Keratinocyte (primary cell): ENCODE results near the gene TAF10. TPM values are rescaled to one million over a fixed set of nuclear protein-coding genes. Genes with fewer than 3 reads are reported as not detected.

Experiments used
- DNase-seq: peaks from one replicate; pipeline ENCODE4 v3.0.0-alpha.2; 2011; ENCODE audit warnings: low read depth, missing footprints, low spot score
- FAIRE-seq: peaks from 2 replicates; lab custom pipeline; 2011; peaks lifted over from hg19 to GRCh38; lab: Jason Lieb, UNC
- H2AFZ ChIP-seq: 2 replicates; pipeline ENCODE4 v1.6.0; 2012; ENCODE audit warnings: low read length, control low read depth, inconsistent platforms; ENCODE audit not compliant: control insufficient read depth
- H3K27ac ChIP-seq: 2 replicates; pipeline ENCODE4 v1.5.1; 2011; ENCODE audit warnings: low read length; ENCODE audit not compliant: control insufficient read depth, insufficient read depth
- H3K27me3 ChIP-seq: 3 replicates; pipeline ENCODE4 v1.6.0; 2011; ENCODE audit warnings: low read length; ENCODE audit not compliant: control insufficient read depth, insufficient read depth; ENCODE audit errors: extremely low read depth
- H3K36me3 ChIP-seq, 2 experiments: 2 replicates in 1 of 2; 3 replicates in 1 of 2; pipeline ENCODE4 v1.5.1; 2011; ENCODE audit warnings: low read length in 2 of 2, mild to moderate bottlenecking in 1 of 2; ENCODE audit not compliant: control insufficient read depth in 2 of 2, insufficient read depth in 2 of 2; ENCODE audit errors: extremely low read depth in 1 of 2
- H3K4me1 ChIP-seq: 3 replicates; pipeline ENCODE4 v1.5.1; 2011; ENCODE audit warnings: low read length; ENCODE audit not compliant: control insufficient read depth, insufficient read depth; ENCODE audit errors: extremely low read depth
- H3K4me2 ChIP-seq: 3 replicates; pipeline ENCODE4 v1.6.0; 2011; ENCODE audit warnings: low read depth, low read length; ENCODE audit not compliant: control insufficient read depth, insufficient read depth; ENCODE audit errors: extremely low read depth
- H3K4me3 ChIP-seq, 3 experiments: fragments of 200-600 bp in 1 of 3; sonication (generic) in 1 of 3; 2 replicates in 2 of 3; 3 replicates in 1 of 3; pipeline ENCODE4 v1.5.1; 2011 to 2016; ENCODE audit warnings: low read length in 3 of 3, mild to moderate bottlenecking in 3 of 3, control low read depth in 2 of 3, inconsistent platforms in 1 of 3, low read depth in 1 of 3, mixed read lengths in 1 of 3, mixed run types in 1 of 3, moderate library complexity in 1 of 3; ENCODE audit not compliant: control insufficient read depth in 2 of 3, insufficient read depth in 2 of 3; ENCODE audit errors: extremely low read depth in 1 of 3
- H3K79me2 ChIP-seq: 2 replicates; pipeline ENCODE4 v1.6.0; 2012; ENCODE audit warnings: low read length; ENCODE audit not compliant: control insufficient read depth, insufficient read depth
- H3K9ac ChIP-seq: 3 replicates; pipeline ENCODE4 v1.6.0; 2011; ENCODE audit warnings: low read length; ENCODE audit not compliant: control insufficient read depth, insufficient read depth; ENCODE audit errors: extremely low read depth
- H3K9me1 ChIP-seq: 3 replicates; pipeline ENCODE4 v1.6.0; 2011; ENCODE audit warnings: low read length; ENCODE audit not compliant: control insufficient read depth, insufficient read depth; ENCODE audit errors: extremely low read depth
- H3K9me3 ChIP-seq: 2 replicates; pipeline ENCODE4 v1.5.1; 2012; ENCODE audit warnings: low read depth, low read length; ENCODE audit not compliant: control insufficient read depth
- H4K20me1 ChIP-seq: 3 replicates; pipeline ENCODE4 v1.6.0; 2011; ENCODE audit warnings: low read length; ENCODE audit not compliant: control insufficient read depth, insufficient read depth; ENCODE audit errors: extremely low read depth
- CTCF ChIP-seq, 3 experiments: IDR thresholded peaks in 1 of 3; conservative IDR thresholded peaks in 1 of 3; optimal IDR thresholded peaks in 1 of 3; 2 replicates in 2 of 3; 3 replicates in 1 of 3; pipeline versions ENCODE3 to v1.5.1; 2011; ENCODE audit warnings: low read length in 3 of 3, mild to moderate bottlenecking in 3 of 3, moderate library complexity in 2 of 3, control low read depth in 1 of 3, inconsistent platforms in 1 of 3; ENCODE audit not compliant: insufficient read depth in 2 of 3; ENCODE audit errors: extremely low read depth in 1 of 3
- EZH2 ChIP-seq: IDR thresholded peaks from one replicate; pipeline ENCODE4 v1.6.1; 2012; ENCODE audit warnings: inconsistent platforms, mild to moderate bottlenecking, low read length, moderate library complexity
- dilution Hi-C: fragments of 300-500 bp; cut with MboI; formaldehyde crosslinking; loops from one replicate; pipeline ENCODE4 v1.7.0; 2020; ENCODE audit warnings: low sequenced_read_pairs; ENCODE audit not compliant: extremely low pct_ligation_motif_present
- polyA plus RNA-seq, 5 experiments: library from polyadenylated mRNA; depleted of rRNA in 3 of 5; stranded (reverse) in 3 of 5; stranded (forward) in 1 of 5; unstranded in 1 of 5; fragments of >200 nt; gene quantifications; 1 replicate in 1 of 5; 2 replicates in 3 of 5; 3 replicates in 1 of 5; pipeline versions ENCODE4 v1.2.1 to v1.2.3, GENCODE V29; 2011 to 2012; ENCODE audit warnings: missing spikeins in 2 of 5, low read depth in 1 of 5, low replicate concordance in 1 of 5

TAF10 gene
- polyA plus RNA-seq, 1 donor (not counting 4 experiments of a cell fraction or from before 2014, with no cell fraction given) = 165 TPM

- Histone ChIP-seq H3K4me1 (no peaks in the 10 kb centered on the region), H3K27ac (no peak overlapping the region), H3K9ac (no peak overlapping the region), H3K4me2 (no peak overlapping the region), H3K4me3 (no peak overlapping the region), H2AFZ (no peak overlapping the region), H3K9me1 (no peaks in the 10 kb centered on the region), H3K36me3 (no peaks in the 10 kb centered on the region), H3K9me3 (no peaks in the 10 kb centered on the region), H3K27me3 (peaks cover 7% of the 10 kb centered on the region), H4K20me1 (no peaks in the 10 kb centered on the region), H3K79me2 (no peaks in the 10 kb centered on the region)
- DNase-seq (no peak), FAIRE-seq (no peak)
- TF ChIP-seq EZH2 (no peak), CTCF (optimal IDR thresholded peaks at IDR 0.05 in 1 of 3, IDR thresholded peaks at IDR 0.05 in 1 of 3, conservative IDR thresholded peaks at IDR 0.05 in 1 of 3; ENCODE audit: extremely low read depth in 1 of 3, insufficient read depth in 2 of 3, low read length in 3 of 3) (no peak)
- dilution Hi-C loops = no loop called here
Observed at GRCh38 chr11:6636480-6636879, 24.5 kb upstream of the TAF10 start.

GRCh38 chr11:6635082-6635932 lies 23.3 kb upstream of the TAF10 start:
- DNase-seq (no peak), FAIRE-seq (no peak)
- Histone ChIP-seq H3K79me2 (no peaks in the 10 kb centered on the region), H3K27ac (no peak overlapping the region), H3K27me3 (peaks cover 18% of the 10 kb centered on the region), H3K4me1 (no peaks in the 10 kb centered on the region), H3K4me2 (no peak overlapping the region), H3K9ac (no peak overlapping the region), H3K4me3 (no peak overlapping the region), H3K36me3 (no peaks in the 10 kb centered on the region), H2AFZ (no peak overlapping the region), H3K9me3 (no peaks in the 10 kb centered on the region), H3K9me1 (no peaks in the 10 kb centered on the region), H4K20me1 (no peaks in the 10 kb centered on the region)
- dilution Hi-C loops = no loop called here
- no peak for TF ChIP-seq CTCF (optimal IDR thresholded peaks at IDR 0.05 in 1 of 3, IDR thresholded peaks at IDR 0.05 in 1 of 3, conservative IDR thresholded peaks at IDR 0.05 in 1 of 3; ENCODE audit: extremely low read depth in 1 of 3, insufficient read depth in 2 of 3, low read length in 3 of 3)
- TF ChIP-seq EZH2 = no peak
